NCI-H446 treated with DMSO at 0.1 percent for 48 hours (cell line): ENCODE data around the gene ADAMTSL2.

Experiments used
- DNase-seq: peaks from one replicate; lab custom pipeline; 2025; lab: John Stamatoyannopoulos, UW

The ADAMTSL2 gene

DNA sequence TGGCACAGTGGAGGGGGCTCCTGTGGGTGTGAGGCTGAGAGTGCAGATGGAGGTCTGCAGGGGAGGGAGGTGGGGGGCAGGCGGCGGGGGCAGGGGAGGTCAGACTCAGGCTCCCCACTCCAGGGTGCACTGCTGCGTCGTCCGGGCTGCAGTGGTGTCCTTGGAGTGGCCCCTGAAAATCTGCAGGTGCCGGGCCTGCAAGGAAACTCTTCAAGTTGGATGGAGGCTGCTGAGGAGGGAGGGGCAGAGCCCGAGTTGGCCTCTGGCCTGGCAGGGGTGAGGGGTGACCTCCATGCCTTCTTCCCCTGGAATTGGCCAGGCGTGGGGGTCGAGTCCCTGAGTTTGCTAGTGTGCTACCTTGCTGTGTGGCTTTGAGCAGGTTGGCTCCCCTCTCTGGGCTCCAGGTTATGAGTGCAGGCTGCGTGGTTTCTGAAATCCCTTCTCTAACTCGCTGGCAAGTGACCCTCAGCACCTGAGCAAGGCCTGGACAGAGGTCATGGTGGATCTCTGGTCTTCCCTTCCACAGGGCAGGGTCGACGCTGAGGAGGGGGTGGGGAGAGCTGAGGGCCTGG is 888 bp downstream of the ADAMTSL2 start:
- DNase-seq, result no peak

DNA sequence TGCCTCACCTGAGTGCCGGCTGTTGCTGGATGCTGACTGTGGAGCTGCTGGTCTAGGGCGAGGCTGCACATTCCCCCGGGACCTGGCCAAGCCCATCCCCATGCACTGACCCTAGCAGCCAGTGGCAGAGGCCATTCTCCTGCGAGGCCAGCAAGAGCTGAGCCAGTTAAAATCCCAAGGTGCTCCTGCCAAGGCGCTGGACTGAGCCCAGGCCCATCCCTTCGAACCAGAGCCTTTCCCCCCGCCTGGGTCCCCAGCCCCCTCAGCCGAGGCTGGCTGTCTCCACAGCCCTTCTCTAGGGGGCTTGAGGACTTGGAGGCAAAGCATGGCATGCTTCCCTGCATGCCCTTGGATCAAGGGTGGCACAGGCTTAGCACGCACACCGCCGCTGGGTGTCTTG is 1.6 kb downstream of the ADAMTSL2 start:
- no peak for DNase-seq

DNA sequence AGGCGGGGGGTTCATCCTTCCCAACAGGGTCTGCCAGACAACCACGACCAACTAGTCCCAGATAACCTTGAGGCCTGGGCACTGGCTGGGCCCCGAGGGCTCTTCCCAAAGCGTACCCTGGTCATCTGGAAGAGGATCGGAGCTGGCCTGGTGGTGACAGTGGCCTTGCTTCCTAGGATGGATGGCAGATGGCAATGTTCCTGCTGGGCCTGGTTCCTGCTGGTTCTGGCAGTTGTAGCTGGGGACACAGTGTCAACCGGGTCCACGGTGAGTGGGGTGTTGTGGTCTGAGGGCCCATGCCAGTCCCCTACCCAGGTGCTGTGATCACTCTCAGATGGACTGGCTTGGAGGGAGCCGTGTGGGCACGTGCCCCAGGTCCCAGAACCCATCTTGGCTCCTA is 2.0 kb downstream of the ADAMTSL2 start:
- DNase-seq, result no peak

DNA sequence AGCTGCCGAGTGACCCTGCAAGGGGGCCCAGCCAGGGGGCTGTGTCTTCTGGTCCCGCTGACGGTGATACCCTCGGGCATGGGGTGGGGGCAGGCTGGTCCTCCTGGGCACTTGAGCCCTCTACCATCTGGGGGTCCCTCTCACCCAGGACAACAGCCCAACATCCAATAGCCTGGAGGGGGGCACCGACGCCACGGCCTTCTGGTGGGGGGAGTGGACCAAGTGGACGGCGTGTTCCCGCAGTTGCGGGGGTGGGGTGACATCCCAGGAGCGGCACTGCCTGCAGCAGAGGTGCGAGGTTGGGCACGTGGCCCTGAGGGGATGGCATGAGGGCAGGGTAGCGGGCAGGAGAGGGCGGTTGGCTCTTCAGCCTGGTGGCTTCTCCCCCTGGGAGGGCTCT is 2.8 kb downstream of the ADAMTSL2 start:
- DNase-seq, result no peak

DNA sequence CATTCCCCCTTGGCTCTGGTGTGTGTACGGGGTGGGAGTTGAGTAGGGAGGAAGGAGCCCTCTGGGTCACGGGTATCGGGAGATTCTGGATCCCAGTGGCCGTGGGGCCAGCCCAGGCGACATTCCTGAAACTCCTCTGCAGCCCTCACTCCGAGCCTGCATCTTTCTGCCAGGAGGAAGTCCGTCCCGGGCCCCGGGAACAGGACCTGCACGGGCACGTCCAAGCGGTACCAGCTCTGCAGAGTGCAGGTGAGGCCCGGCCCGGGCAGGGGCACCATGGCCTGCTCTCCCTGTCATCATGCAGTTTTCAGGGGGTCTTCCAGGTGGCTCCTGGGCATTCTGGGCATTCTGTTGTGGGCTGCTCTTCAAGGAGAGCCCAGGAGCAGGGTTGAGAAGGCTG is 3.7 kb downstream of the ADAMTSL2 start:
- DNase-seq, result no peak

DNA sequence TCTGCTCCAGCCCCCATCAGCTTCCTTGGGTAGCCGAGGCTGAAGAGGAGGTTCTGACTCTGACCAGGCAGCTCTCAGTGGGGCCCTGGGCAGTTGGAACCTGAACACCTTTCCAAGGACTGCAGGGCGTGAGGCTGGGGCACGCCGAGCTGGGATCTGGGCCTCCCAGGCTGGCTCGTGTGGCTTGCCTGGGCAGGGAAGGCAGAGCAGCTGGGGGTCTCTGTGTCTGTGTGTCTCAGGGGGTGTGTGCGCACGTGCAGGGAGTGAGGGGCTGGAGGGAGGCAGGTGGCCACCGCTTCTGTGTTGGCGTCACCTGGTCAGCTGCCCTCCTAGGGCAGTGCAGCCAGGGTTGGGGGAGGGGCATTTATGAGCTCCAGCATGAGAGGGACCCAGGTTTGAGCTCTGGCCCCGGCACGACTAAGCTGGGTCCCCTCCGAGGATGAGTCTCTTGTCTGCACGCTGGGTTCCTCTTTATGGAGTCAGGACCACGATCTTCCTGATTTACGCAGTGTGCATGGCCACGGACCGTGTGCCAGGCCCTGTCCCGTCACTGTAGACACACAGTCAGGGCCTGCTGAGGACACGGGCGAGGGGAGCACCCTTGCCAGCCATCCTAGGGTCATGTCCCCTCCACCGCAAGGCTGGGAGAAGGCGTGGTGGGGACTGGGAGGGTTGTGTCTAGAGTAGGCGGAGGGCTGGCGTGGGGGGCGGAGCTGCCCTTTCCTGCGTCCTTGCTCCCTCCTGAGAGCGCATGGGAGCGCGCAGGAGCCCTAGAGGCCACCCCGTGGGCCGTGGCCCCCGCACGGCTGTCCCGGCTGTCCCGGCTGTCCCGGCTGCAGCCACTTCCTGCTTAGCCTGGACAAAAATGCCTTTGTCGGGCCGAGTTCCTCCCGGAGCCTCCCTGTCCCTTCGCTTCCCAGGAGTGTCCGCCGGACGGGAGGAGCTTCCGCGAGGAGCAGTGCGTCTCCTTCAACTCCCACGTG is 4.6 kb downstream of the ADAMTSL2 start:
- DNase-seq, result no peak

DNA sequence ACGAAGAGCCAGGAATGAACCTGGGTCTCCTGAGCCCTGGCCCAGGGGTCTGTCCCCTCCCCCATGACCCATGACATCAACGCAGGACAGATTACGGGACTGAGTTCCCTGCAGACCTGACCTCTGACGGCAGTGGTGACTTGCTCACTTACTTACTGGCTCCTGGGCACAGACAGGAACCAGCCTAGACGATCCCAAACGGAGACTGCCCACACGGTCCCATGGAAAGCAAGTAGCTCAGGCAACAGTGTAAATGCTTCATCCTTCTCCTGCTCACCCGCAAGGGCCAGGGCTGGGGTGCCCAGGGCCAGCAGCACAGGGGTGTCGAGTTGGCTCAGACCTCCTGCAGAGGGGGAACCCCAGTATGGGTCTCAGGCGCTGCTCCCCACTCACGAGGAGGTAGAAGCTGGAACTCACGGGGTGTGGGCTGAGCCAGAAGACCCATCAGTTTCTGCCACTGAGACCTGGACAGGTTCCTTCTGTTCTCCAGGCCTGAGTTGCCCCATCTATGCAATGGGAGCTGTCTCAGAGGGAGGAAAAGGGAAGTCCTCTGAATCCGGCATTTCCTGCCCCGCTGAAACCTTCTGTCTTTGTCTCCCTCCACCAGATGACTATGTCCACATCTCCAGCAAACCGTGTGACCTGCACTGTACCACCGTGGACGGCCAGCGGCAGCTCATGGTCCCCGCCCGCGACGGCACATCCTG is 5.6 kb downstream of the ADAMTSL2 start:
- no peak for DNase-seq

DNA sequence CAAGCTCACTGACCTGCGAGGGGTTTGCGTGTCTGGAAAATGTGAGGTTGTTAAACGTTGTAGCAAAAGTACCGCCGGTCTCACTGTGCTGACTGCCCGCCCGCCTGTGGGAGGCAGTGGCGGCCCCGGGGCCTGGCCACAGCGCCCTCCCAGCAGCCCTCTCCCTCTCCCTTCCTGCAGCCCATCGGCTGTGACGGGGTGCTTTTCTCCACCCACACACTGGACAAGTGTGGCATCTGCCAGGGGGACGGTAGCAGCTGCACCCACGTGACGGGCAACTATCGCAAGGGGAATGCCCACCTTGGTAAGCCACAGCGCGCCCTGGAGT is 6.2 kb downstream of the ADAMTSL2 start:
- DNase-seq, result no peak

DNA sequence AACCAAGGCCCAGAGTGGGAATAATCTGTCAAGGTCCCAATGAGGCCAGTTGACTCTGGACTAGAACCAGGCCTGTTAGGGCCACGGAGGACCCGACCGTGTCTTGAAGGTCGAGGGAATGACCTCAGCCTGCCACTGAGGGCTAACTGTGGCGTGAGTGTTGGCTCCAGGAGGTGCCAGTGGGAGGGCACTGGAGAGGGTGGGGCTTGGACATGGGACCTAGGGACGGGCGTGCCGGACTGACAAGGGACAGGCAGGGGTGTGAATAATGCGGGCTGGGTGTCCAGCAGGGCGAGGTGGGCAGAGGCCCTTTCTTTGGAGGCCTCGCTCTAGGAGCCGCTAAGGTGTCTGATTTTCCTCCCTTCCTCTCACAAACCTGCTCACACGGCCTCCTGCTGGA is 7.5 kb downstream of the ADAMTSL2 start:
- no peak for DNase-seq

DNA sequence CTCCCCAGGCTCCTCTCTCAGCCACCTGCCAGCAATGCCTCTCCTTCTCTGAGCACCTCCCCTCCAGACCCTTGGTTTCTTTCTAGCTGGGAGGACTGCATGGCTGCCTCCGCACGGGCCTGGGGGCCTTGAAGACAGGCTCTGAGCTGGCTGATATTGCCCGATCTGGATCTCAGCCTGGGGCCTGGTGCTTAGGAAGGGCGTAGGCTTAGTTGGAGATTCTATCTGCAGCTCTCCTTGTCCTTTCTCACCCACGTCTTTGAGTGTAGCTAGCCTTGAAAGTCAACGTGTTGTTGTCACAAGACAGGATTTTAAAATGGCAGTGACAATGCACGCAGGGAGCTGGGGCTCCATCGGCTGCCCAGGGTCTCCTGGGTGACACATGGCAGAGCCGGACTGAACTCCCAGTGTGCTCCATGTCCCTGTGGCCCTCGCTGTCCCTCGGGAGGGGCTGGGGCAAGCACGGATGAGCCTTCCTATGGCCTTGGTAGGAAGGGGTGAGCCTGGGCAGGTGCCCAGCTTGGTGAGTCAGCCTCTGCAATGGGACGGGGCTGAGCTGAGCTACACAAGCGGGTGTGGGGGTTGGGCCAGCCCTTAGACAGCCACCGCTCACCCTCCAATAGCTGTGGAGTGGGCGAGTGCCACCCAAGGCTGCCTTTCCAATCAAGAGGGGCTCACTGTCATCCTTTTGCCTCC is 9.4 kb downstream of the ADAMTSL2 start:
- DNase-seq, result no peak

DNA sequence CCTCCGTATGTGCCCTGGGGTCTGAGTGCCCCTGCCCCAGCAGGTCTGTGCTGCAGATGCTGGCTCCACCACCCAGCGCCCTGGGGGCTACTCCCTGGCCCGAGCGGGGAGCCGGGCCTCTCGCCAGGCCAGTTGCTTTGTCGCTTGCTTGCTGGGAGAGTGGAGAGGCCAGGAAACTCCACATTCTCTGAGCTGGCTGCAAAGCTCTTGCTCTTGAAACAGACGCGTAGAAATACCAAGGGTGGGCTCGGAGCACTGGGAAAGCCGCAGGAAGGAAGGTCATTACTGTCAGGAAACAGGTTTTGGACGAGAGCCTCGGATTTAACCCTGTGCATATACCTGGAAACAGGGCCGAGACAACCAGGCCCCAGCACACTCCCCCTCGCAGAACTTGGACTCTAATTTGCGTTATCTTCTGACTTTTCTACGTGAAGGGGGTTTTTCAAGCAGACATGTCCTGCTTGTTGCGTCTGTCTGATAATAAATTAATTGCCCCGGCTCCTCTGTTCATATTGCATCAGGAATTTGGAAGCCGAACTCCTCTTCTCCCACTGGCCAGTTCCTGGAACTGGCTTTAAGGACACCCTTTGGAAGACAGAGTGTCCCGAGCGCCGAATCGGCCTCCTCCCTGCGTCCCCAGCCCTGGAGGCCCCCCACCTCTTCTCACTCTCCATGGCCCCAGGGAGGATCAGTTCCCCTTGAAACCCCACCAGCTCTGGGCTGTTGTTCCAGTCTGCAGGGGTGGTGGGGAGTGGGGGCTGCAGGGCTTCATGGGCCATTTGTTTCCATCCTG is 11.2 kb downstream of the ADAMTSL2 start:
- DNase-seq, result no peak

DNA sequence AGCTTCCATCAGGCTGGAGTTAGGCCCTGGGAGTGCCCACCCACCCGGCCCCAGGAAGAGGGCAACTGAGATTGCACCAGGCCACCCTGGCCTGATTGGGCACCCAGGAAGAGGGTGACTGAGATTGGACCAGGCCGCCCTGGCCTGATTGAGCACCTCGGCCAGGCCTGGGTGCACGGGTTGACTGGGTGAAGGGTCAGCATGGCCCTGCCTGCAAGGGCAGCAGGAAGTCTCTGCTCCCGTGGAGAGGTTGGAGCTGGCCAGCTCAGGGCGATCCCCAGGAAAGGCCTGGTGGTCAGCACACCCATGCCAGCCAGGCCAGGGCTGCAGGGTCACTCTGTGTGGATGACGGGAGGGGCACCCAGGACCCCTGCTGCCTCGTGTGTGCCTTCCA is 11.8 kb downstream of the ADAMTSL2 start:
- DNase-seq, result no peak

DNA sequence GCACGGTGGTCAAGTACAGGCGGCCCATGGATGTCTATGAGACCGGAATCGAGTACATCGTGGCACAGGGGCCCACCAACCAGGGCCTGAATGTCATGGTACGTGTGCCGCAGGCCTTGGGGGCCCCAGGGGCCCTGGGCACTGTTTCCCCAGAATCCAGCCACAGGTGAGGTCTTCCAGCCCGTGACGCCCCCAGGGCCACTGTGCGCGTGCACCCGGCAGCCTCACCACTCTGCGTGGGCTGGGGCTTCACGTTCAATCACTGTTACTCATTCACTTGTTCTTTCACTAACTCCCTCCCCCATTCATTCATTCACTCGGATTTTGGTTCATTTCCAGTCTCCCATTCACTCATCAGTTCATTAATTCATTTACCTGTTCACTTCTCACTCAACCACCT is 12.6 kb downstream of the ADAMTSL2 start:
- no peak for DNase-seq

DNA sequence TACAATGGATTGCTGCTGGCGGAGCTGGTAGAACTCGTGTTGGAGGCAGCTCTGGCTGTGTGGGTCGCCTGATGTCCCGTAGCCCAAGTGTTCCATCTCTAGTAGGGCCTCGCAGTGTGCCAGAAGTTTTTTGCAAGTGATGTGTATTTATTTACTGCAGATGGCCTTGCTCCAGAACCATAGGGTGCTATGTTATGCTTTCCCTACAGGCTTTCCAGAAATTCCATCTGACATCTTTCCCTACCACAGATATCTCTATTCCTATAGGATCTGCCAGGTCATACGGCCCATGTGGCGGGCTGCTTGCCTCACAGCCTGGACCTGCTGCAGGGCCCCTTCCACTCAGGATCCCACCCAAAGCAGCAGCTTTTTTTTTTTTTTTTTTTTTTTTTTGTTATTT is 16.9 kb downstream of the ADAMTSL2 start:
- DNase-seq, result no peak

DNA sequence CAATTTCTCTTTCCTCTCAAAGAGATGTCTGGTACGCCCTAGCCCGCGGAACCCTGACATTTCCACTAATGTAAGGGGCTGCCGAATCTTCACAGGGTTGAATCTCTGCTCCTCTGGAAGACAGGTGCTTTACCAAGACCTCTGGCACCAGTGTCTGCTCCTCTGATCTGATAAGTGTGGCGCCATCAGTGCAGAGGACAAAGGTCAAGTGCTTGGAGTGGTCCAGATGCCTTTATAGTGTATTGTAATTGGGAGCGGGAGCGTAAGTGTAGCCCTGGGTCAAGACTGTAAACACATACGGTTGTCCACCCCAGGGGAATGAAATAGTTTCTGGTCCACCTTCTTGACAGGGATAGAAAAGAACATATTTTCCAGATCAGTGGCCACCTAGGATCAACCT is 17.7 kb downstream of the ADAMTSL2 start:
- no peak for DNase-seq

DNA sequence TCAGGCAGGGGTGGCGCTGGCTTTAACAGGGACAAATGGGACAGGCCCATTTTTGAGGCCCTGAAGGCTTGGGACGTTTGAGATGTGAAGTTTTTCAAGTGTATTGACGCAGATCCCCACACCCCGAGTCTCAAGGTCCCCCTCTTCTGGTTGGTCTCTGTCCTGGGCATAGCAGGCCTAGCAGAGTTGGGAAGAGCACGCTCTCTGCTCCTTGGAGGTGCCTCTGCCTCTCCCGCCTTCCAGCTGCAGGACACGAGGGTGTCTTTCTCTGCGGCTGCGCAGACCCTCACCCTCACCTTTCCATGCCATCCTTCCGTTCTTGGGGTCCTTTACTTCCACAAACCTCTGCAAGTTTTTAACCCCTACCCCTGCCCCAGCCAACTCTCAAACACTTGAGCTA is 18.6 kb downstream of the ADAMTSL2 start:
- DNase-seq, result no peak

DNA sequence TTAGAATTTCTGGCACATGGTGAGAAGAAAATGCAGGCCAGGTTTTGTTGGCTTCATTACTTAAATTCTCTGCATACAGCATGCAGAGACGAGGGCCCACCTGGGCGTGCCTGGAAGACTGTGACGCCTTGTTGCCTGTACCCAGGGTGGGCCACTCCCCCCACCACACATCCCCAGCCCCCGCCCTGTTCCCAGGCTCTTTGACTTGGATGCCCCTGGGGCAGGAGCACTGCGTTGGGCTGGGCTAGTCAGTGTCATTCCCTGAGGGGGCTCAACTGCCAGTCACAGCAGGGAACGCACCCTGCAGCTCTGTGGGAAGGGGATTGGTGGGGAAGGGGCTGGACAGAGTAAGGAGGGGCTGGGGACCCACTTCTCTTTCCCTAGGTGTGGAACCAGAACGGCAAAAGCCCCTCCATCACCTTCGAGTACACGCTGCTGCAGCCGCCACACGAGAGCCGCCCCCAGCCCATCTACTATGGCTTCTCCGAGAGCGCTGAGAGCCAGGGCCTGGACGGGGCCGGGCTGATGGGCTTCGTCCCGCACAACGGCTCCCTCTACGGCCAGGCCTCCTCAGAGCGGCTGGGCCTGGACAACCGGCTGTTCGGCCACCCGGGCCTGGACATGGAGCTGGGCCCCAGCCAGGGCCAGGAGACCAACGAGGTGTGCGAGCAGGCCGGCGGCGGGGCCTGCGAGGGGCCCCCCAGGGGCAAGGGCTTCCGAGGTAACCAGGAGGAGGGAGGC is 19.6 kb downstream of the ADAMTSL2 start:
- DNase-seq, result no peak

DNA sequence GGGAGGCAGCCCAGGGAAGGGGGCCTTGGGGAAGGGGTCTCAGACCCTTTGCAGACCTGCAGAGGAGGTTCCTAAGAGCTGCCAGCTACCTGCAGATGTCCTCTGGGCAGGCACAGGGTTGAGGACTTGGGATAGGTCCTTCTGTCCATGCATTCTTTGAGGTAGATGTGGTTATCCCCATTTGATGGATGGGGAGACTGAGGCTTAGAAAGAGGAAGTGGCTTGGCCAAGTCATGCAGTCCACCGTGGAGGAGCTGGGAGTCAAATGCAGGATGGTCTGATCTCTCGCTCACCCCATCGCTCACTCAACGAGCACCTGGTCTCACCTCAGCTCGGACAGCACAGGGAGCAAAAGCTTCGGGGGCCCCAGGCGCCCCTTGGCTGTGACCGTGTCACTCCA is 20.2 kb downstream of the ADAMTSL2 start:
- DNase-seq, result no peak

DNA sequence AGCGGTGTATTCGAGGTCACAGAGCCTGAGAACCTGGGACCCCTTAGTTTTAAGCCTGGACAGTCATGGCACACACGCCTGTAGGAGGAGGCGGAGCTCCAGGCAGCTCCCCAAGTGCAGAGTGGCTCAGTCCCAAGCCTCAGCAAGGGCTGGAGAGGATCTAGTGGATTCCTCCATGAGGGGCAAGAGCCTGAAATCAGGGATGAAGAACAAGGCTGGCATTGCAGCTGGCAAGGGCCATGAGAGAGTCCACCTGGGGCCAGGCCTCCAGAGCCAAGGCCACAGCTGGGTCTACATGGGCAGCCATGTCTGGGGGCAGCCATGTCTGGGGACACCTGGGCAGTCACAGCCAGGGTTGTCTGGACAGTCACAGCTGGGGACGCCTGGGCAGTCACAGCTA is 21.9 kb downstream of the ADAMTSL2 start:
- no peak for DNase-seq

DNA sequence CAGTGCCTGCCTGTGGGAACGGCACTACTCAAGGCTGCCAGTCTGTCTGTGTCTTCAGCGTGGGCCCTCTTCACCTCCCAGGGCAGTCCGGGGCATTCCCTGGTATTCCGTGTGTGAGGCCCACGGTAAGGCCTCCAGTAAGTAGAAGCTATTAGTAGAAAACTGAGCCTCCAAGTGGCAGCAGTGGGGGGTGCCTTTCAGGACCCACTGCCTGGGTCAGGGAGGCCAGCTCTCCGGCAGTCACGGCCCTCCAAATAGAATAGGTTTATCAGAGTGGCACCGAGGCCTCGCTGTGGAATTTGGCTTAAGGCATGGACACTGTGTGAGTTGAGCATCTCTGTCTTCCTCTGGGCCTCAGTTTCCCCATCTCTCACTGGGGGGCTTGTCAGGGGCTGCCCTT is 23.1 kb downstream of the ADAMTSL2 start:
- DNase-seq, result no peak
